GM19351 (cell line): Measurements from ENCODE around the gene SCD.
A peak's percentile ranks its signal among the peaks of the same experiment; 100 is the strongest.
"Not testable (repeated sequence)": the region's sequence is repeated elsewhere in the genome, so short reads cannot be mapped to it uniquely, and the experiment has no call there.

Source experiments
- ATAC-seq: cut with Tn5 transposase; IDR thresholded peaks from one replicate; pipeline ENCODE4 v1.9.1; 2021; ENCODE audit warnings: mild to moderate bottlenecking, moderate library complexity; ENCODE audit not compliant: unreplicated experiment

SCD gene

GRCh38 chr10:100359529-100360150 lies 12.6 kb downstream of the SCD start:
- no peak for ATAC-seq

- ATAC-seq = no peak
Measured at GRCh38 chr10:100360234-100360633, 13.2 kb downstream of the SCD start.

- no peak for ATAC-seq
Measured at GRCh38 chr10:100362570-100363496, 15.8 kb downstream of the SCD start.

- no peak for ATAC-seq
Measured at GRCh38 chr10:100364175-100364574, 17.1 kb downstream of the SCD start.

GRCh38 chr10:100364735-100365391 lies 17.8 kb downstream of the SCD start:
- ATAC-seq = no peak

- ATAC-seq = no peak
Measured at GRCh38 chr10:100368721-100369120, 21.7 kb downstream of the SCD start.

GRCh38 chr10:100370714-100371481 lies 23.9 kb downstream of the SCD start:
- peak; percentile 26 for ATAC-seq

- no peak for ATAC-seq
Measured at GRCh38 chr10:100371482-100372027, 24.5 kb downstream of the SCD start.

GRCh38 chr10:100372415-100373297 lies 25.6 kb downstream of the SCD start:
- no peak for ATAC-seq

GRCh38 chr10:100373298-100374199 lies 26.5 kb downstream of the SCD start:
- peak; percentile 88 for ATAC-seq

GRCh38 chr10:100374200-100374655 lies 27.2 kb downstream of the SCD start:
- ATAC-seq = no peak

- not testable (repeated sequence) for ATAC-seq
Measured at GRCh38 chr10:100374677-100375353, 27.8 kb downstream of the SCD start.

GRCh38 chr10:100376656-100377055 lies 29.6 kb downstream of the SCD start:
- not testable (repeated sequence) for ATAC-seq

- ATAC-seq = no peak
Measured at GRCh38 chr10:100377830-100378229, 30.8 kb downstream of the SCD start.

GRCh38 chr10:100380400-100380799 lies 33.4 kb downstream of the SCD start:
- ATAC-seq = no peak

GRCh38 chr10:100382553-100382952 lies 35.5 kb downstream of the SCD start:
- no peak for ATAC-seq

- ATAC-seq = no peak
Measured at GRCh38 chr10:100383251-100383650, 36.2 kb downstream of the SCD start.
